H1 (cell line): ENCODE data around the gene DRC1. TPM values are rescaled to one million over a fixed set of nuclear protein-coding genes. Genes with fewer than 3 reads are reported as not detected.

Experiments used
- CTCF ChIA-PET: fragments of 300-600 bp; sonication (Branson Sonifier 250); formaldehyde crosslinking; loops from one replicate; lab custom pipeline; 2021; ENCODE audit not compliant: partially characterized antibody; lab: Charles Lee
- POLR2A ChIA-PET: fragments of 300-600 bp; sonication (Branson Sonifier 250); formaldehyde crosslinking; loops from one replicate; lab custom pipeline; 2021; ENCODE audit warnings: inconsistent platforms; ENCODE audit not compliant: partially characterized antibody; lab: Charles Lee
- DNase-seq, 2 experiments: peaks; one replicate each; pipeline versions ENCODE4 v3.0.0 to v3.0.0-alpha.2; 2010 to 2022; ENCODE audit warnings: low spot score in 2 of 2, low read depth in 1 of 2, mixed read lengths in 1 of 2
- FAIRE-seq: peaks from 2 replicates; lab custom pipeline; 2011; peaks lifted over from hg19 to GRCh38; lab: Jason Lieb, UNC
- H2AFZ ChIP-seq: 2 replicates; pipeline ENCODE4 v1.8.1; 2012; ENCODE audit warnings: low read length, inconsistent platforms
- H2AK5ac ChIP-seq: 2 replicates; pipeline ENCODE4 v1.6.1; 2013; ENCODE audit warnings: low read depth, low read length
- H2BK120ac ChIP-seq: replicated peaks from 2 replicates; pipeline ENCODE3; 2013; ENCODE audit warnings: low read depth, low read length, inconsistent platforms
- H2BK12ac ChIP-seq: 2 replicates; pipeline ENCODE4 v1.6.1; 2013; ENCODE audit warnings: low read depth, low read length
- H2BK15ac ChIP-seq: 2 replicates; pipeline ENCODE4 v1.6.1; 2013; ENCODE audit warnings: low read length
- H2BK20ac ChIP-seq: 2 replicates; pipeline ENCODE4 v1.6.1; 2013; ENCODE audit warnings: low read length
- H2BK5ac ChIP-seq: 2 replicates; pipeline ENCODE4 v1.6.1; 2013; ENCODE audit warnings: low read depth, low read length
- H3K14ac ChIP-seq: 2 replicates; pipeline ENCODE4 v1.6.1; 2013; ENCODE audit warnings: inconsistent platforms; ENCODE audit not compliant: insufficient read length
- H3K18ac ChIP-seq: 2 replicates; pipeline ENCODE4 v1.6.1; 2013; ENCODE audit warnings: low read length; ENCODE audit errors: extremely low read depth
- H3K23ac ChIP-seq: 2 replicates; pipeline ENCODE4 v1.6.1; 2013; ENCODE audit warnings: inconsistent platforms; ENCODE audit not compliant: insufficient read length
- H3K23me2 ChIP-seq: 2 replicates; pipeline ENCODE4 v1.6.1; 2013; ENCODE audit warnings: low read depth, low read length
- H3K27ac ChIP-seq: 2 replicates; pipeline ENCODE4 v1.6.1; 2011; ENCODE audit warnings: low read depth, low read length, inconsistent platforms
- H3K27me3 ChIP-seq, 4 experiments: replicated peaks in 1 of 4; 1 replicate in 1 of 4; 2 replicates in 3 of 4; pipeline versions ENCODE4 v1.6.1 to v1.8.1; 2011 to 2013; ENCODE audit warnings: low read length in 3 of 4, mild to moderate bottlenecking in 3 of 4, inconsistent platforms in 2 of 4, mixed read lengths in 2 of 4, moderate library complexity in 1 of 4; ENCODE audit not compliant: control insufficient read depth in 3 of 4, insufficient read depth in 3 of 4; ENCODE audit errors: extremely low read depth in 1 of 4
- H3K36me3 ChIP-seq, 4 experiments: 2 replicates each; pipeline versions ENCODE4 v1.6.1 to v1.8.1; 2011 to 2013; ENCODE audit warnings: mild to moderate bottlenecking in 4 of 4, low read length in 3 of 4, moderate library complexity in 2 of 4, control low read depth in 1 of 4, inconsistent platforms in 1 of 4; ENCODE audit not compliant: insufficient read depth in 4 of 4, control insufficient read depth in 2 of 4
- H3K4ac ChIP-seq: replicated peaks from 2 replicates; pipeline ENCODE3; 2013; ENCODE audit warnings: low read length, low read depth, mixed read lengths, inconsistent platforms; ENCODE audit not compliant: insufficient read length
- H3K4me1 ChIP-seq, 4 experiments: replicated peaks in 1 of 4; 1 replicate in 1 of 4; 2 replicates in 3 of 4; pipeline versions ENCODE4 v1.6.1 to v1.8.1; 2011 to 2013; ENCODE audit warnings: low read length in 3 of 4, inconsistent platforms in 2 of 4, mixed read lengths in 1 of 4; ENCODE audit not compliant: insufficient read depth in 4 of 4, control insufficient read depth in 3 of 4
- H3K4me2 ChIP-seq, 2 experiments: 2 replicates each; pipeline versions ENCODE4 v1.6.1 to v1.8.1; 2011 to 2013; ENCODE audit warnings: low read depth in 2 of 2, low read length in 2 of 2, control low read depth in 1 of 2, inconsistent platforms in 1 of 2, mild to moderate bottlenecking in 1 of 2; ENCODE audit not compliant: insufficient read depth in 1 of 2
- H3K4me3 ChIP-seq, 4 experiments: fragments of 200-600, 300-600 bp in 1 of 4; sonication (generic), shearing (Covaris generic), sonication (Bioruptor Twin) in 1 of 4; 2 replicates each; pipeline versions ENCODE4 v1.5.1 to v1.8.1; 2011 to 2016; ENCODE audit warnings: low read length in 4 of 4, low read depth in 3 of 4, control low read depth in 2 of 4, inconsistent platforms in 2 of 4, mild to moderate bottlenecking in 2 of 4, mixed read lengths in 1 of 4, moderate library complexity in 1 of 4; ENCODE audit not compliant: insufficient read depth in 2 of 4; ENCODE audit errors: extremely low read depth in 1 of 4
- H3K56ac ChIP-seq: replicated peaks from 2 replicates; pipeline ENCODE3; 2013; ENCODE audit warnings: low read depth, mild to moderate bottlenecking, mixed read lengths, low read length, inconsistent platforms; ENCODE audit not compliant: insufficient read length
- H3K79me1 ChIP-seq: 2 replicates; pipeline ENCODE4 v1.6.1; 2013; ENCODE audit warnings: low read depth, low read length, control low read depth
- H3K79me2 ChIP-seq, 2 experiments: 2 replicates each; pipeline versions ENCODE4 v1.6.1 to v1.8.1; 2012 to 2013; ENCODE audit warnings: low read length in 2 of 2, mild to moderate bottlenecking in 2 of 2, inconsistent platforms in 1 of 2; ENCODE audit not compliant: insufficient read depth in 2 of 2, control insufficient read depth in 1 of 2
- H3K9ac ChIP-seq, 4 experiments: replicated peaks in 1 of 4; 1 replicate in 1 of 4; 2 replicates in 3 of 4; pipeline versions ENCODE4 v1.6.1 to v1.8.1; 2011 to 2013; ENCODE audit warnings: low read depth in 3 of 4, low read length in 3 of 4, control low read depth in 2 of 4, mild to moderate bottlenecking in 2 of 4, moderate library complexity in 2 of 4, inconsistent platforms in 1 of 4; ENCODE audit errors: extremely low read depth in 1 of 4
- H3K9me3 ChIP-seq, 2 experiments: 2 replicates each; pipeline versions ENCODE4 v1.6.1 to v1.8.1; 2012 to 2013; ENCODE audit warnings: mild to moderate bottlenecking in 2 of 2, moderate library complexity in 2 of 2, control low read depth in 1 of 2, inconsistent platforms in 1 of 2, low read depth in 1 of 2, low read length in 1 of 2, mixed read lengths in 1 of 2; ENCODE audit not compliant: insufficient read depth in 2 of 2
- H4K20me1 ChIP-seq, 2 experiments: replicated peaks in 1 of 2; 2 replicates each; pipeline versions ENCODE3 to v1.8.1; 2011 to 2013; ENCODE audit warnings: inconsistent platforms in 2 of 2, low read length in 2 of 2, mild to moderate bottlenecking in 1 of 2; ENCODE audit not compliant: insufficient read depth in 2 of 2, control insufficient read depth in 1 of 2
- H4K5ac ChIP-seq: 2 replicates; pipeline ENCODE4 v1.6.1; 2013; ENCODE audit warnings: low read length, low read depth, mixed read lengths, inconsistent platforms; ENCODE audit not compliant: insufficient read length
- H4K8ac ChIP-seq: 2 replicates; pipeline ENCODE4 v1.8.0; 2013; ENCODE audit warnings: mild to moderate bottlenecking, moderate library complexity, low read length, inconsistent platforms; ENCODE audit not compliant: insufficient read depth; ENCODE audit errors: extremely low read depth
- H4K91ac ChIP-seq: replicated peaks from 2 replicates; pipeline ENCODE3; 2013; ENCODE audit warnings: low read length, mixed read lengths, inconsistent platforms; ENCODE audit not compliant: insufficient read length
- ATF3 ChIP-seq: IDR thresholded peaks from 2 replicates; pipeline ENCODE4 v1.6.1; 2011; ENCODE audit warnings: low read depth, mild to moderate bottlenecking, low read length; ENCODE audit not compliant: insufficient read depth
- CEBPB ChIP-seq: IDR thresholded peaks from 2 replicates; pipeline ENCODE4 v1.6.1; 2012; ENCODE audit warnings: low read depth, low read length
- CREB1 ChIP-seq: IDR thresholded peaks from 2 replicates; pipeline ENCODE4 v1.6.1; 2012; ENCODE audit warnings: inconsistent platforms
- HDAC2 ChIP-seq, 2 experiments: fragments of 300-600 bp in 1 of 2; sonication (generic) in 1 of 2; IDR thresholded peaks; 2 replicates each; pipeline ENCODE4 v1.6.1; 2011 to 2012; ENCODE audit warnings: low read depth in 2 of 2, low read length in 2 of 2, mild to moderate bottlenecking in 2 of 2, moderate library complexity in 2 of 2, borderline replicate concordance in 1 of 2, inconsistent platforms in 1 of 2
- POLR2A ChIP-seq, 2 experiments: IDR thresholded peaks; 1 replicate in 1 of 2; 2 replicates in 1 of 2; pipeline ENCODE4 v1.6.1; 2011; ENCODE audit warnings: low read depth in 2 of 2, low read length in 2 of 2, mild to moderate bottlenecking in 2 of 2; ENCODE audit errors: control extremely low read depth in 1 of 2
- SIN3A ChIP-seq, 2 experiments: IDR thresholded peaks in 1 of 2; conservative IDR thresholded peaks in 1 of 2; 2 replicates each; pipeline ENCODE4 v1.6.1; 2011 to 2012; ENCODE audit warnings: low read length in 2 of 2, improper control_type of control experiment in 1 of 2, low read depth in 1 of 2, mild to moderate bottlenecking in 1 of 2
- SP1 ChIP-seq: IDR thresholded peaks from 2 replicates; pipeline ENCODE4 v1.6.1; 2011; ENCODE audit warnings: low read depth, low read length
- TAF7 ChIP-seq: optimal IDR thresholded peaks from 2 replicates; pipeline ENCODE3; 2011; ENCODE audit warnings: low read depth, mild to moderate bottlenecking, inconsistent platforms, low read length, moderate library complexity, borderline replicate concordance
- TCF12 ChIP-seq: IDR thresholded peaks from 2 replicates; pipeline ENCODE4 v1.6.1; 2011; ENCODE audit warnings: low read depth, mild to moderate bottlenecking, low read length
- WGBS, 2 experiments: shearing (Covaris generic) in 1 of 2; methylation state at CpG; one replicate each; pipeline versions ENCODE4 v1.1.6 to v1.1.7; 2013 to 2015; ENCODE audit warnings: low lambda C conversion rate in 2 of 2, mixed read lengths in 2 of 2, inconsistent platforms in 1 of 2, low coverage in 1 of 2, missing lambda C conversion rate in 1 of 2; ENCODE audit not compliant: insufficient replicate concordance in 2 of 2, insufficient coverage in 1 of 2, insufficient read length in 1 of 2; ENCODE audit errors: extremely low coverage in 1 of 2, missing lambda C conversion rate in 1 of 2; 5-methylcytosine and 5-hydroxymethylcytosine counted together
- polyA plus RNA-seq, 7 experiments: library from polyadenylated mRNA; depleted of rRNA in 3 of 7; stranded (reverse) in 5 of 7; unstranded in 2 of 7; fragments of >200 nt in 5 of 7; fragments of 200-250 nt in 2 of 7; gene quantifications; 1 replicate in 5 of 7; 2 replicates in 1 of 7; 4 replicates in 1 of 7; pipeline versions ENCODE4 v1.2.1 to v1.2.3, GENCODE V29; 2011 to 2013; ENCODE audit warnings: missing spikeins in 2 of 7, mixed read lengths in 2 of 7
- total RNA-seq: library from RNA; stranded (reverse); fragmentation: NEBNext Ultra II Directional; extraction: Animal tissue kit (Norgen Biotek cat#: 25700); gene quantifications from 2 replicates; pipeline ENCODE4 v1.2.1, GENCODE V29; 2021

DRC1 gene
- total and polyA plus RNA-seq, 2 of the 8 experiments (the other 6 are each of a cell fraction or from before 2014, with no cell fraction given) = 0.08 TPM; not detected in 1

GRCh38 chr2:26481706-26482105 is 80.0 kb downstream of the DRC1 start:
- H3K56ac ChIP-seq = no peak overlapping the region
- H2BK120ac ChIP-seq = no peak overlapping the region
- H4K91ac ChIP-seq = no peak overlapping the region
- DNase-seq (no peak), FAIRE-seq (no peak)
- H2BK5ac ChIP-seq = no peak overlapping the region
- H3K79me1 ChIP-seq = no peaks in the 10 kb centered on the region
- H3K14ac ChIP-seq = no peak overlapping the region
- H3K27me3 ChIP-seq = no peaks in the 10 kb centered on the region
- no peak overlapping the region for H2AK5ac ChIP-seq
- H3K79me2 ChIP-seq = no peaks in the 10 kb centered on the region
- no peak overlapping the region for H3K27ac ChIP-seq
- no peak overlapping the region for H3K18ac ChIP-seq
- ChIA-PET POLR2A (interaction anchor here (0.7 kb wide), 1 partner anchor 154 kb away, joined by 3 read pairs; no protein-coding TSS in a partner anchor), CTCF (interaction anchor here (0.6 to 2.0 kb wide), 8 partner anchors 9 to 586 kb away, joined by 3 to 6 read pairs (median 4); no protein-coding TSS in a partner anchor)
- no peak overlapping the region for H3K9ac ChIP-seq
- peaks cover 5% of the 10 kb centered on the region; the same call in 1 of the 2 replicates for H3K23me2 ChIP-seq
- no peaks in the 10 kb centered on the region for H3K9me3 ChIP-seq
- no peak overlapping the region for H3K4ac ChIP-seq
- no peak overlapping the region for H3K4me3 ChIP-seq
- TF ChIP-seq TAF7 = no peak
- no peak for TF ChIP-seq ATF3
- TF ChIP-seq SP1 = no peak
- no peak for TF ChIP-seq CEBPB
- no peak for TF ChIP-seq SIN3A (conservative IDR thresholded peaks at IDR 0.05 in 1 of 2, IDR thresholded peaks at IDR 0.05 in 1 of 2; ENCODE audit: low read depth in 1 of 2, low read length in 2 of 2)
- no peak for TF ChIP-seq CREB1
- no peak for TF ChIP-seq HDAC2 (IDR thresholded peaks at IDR 0.05; ENCODE audit: borderline replicate concordance in 1 of 2, low read depth in 2 of 2, low read length in 2 of 2)
- TF ChIP-seq POLR2A (IDR thresholded peaks at IDR 0.05; ENCODE audit: control extremely low read depth in 1 of 2, low read depth in 2 of 2, low read length in 2 of 2) = no peak
- no peak for TF ChIP-seq TCF12
- H2BK20ac ChIP-seq = no peak overlapping the region
- H3K23ac ChIP-seq = no peak overlapping the region
- H3K4me1 ChIP-seq = peaks cover 0 to 7% (median under 1%) of the 10 kb centered on the region in 4 experiments; a peak in 4 of 7 replicates
- H2BK15ac ChIP-seq = no peak overlapping the region
- WGBS, 2 experiments = 90% methylated on average over 3 of the region's 3 CpGs; no CpG with 5 or more reads in 1 of the 2 experiments
- no peak overlapping the region for H4K5ac ChIP-seq
- peaks cover 0 to 7% of the 10 kb centered on the region in 2 experiments for H4K20me1 ChIP-seq
- no peak overlapping the region for H4K8ac ChIP-seq
- H2BK12ac ChIP-seq = no peak overlapping the region
- no peak overlapping the region for H3K4me2 ChIP-seq
- H2AFZ ChIP-seq = no peak overlapping the region
- no peaks in the 10 kb centered on the region for H3K36me3 ChIP-seq
